WTC11 (cell line): ENCODE measurements around the gene LRIG1.

Experiments
- CDX4 ChIP-seq: fragments of 250-450 bp; sonication (Bioruptor Pico); IDR thresholded peaks from 2 replicates; pipeline ENCODE4 v1.9.0; 2021; ENCODE audit warnings: moderate library complexity, mild to moderate bottlenecking, inconsistent platforms, borderline replicate concordance
- CREB1 ChIP-seq: sonication (generic); formaldehyde crosslinking; IDR thresholded peaks from 2 replicates; pipeline ENCODE4 v1.8.0; 2023; ENCODE audit warnings: mild to moderate bottlenecking, missing genetic modification reagents
- CTCF ChIP-seq: fragments of 200-600 bp; IDR thresholded peaks from 2 replicates; pipeline ENCODE4 v1.8.0; 2022; ENCODE audit warnings: antibody characterized with exemption
- E2F4 ChIP-seq: sonication (generic); formaldehyde crosslinking; IDR thresholded peaks from 2 replicates; pipeline ENCODE4 v1.8.1; 2022; ENCODE audit warnings: low read depth, mild to moderate bottlenecking, moderate library complexity, missing genetic modification reagents, borderline replicate concordance
- GTF2I ChIP-seq: fragments of 250-450 bp; sonication (Bioruptor Pico); conservative IDR thresholded peaks from 2 replicates; pipeline ENCODE4 v1.4.0; 2021; ENCODE audit warnings: mild to moderate bottlenecking
- HMGA2 ChIP-seq: fragments of 250-450 bp; sonication (Bioruptor Pico); IDR thresholded peaks from 2 replicates; pipeline ENCODE4 v1.4.0; 2021; ENCODE audit warnings: mild to moderate bottlenecking, moderate library complexity
- NFYB ChIP-seq: sonication (generic); formaldehyde crosslinking; conservative IDR thresholded peaks from 2 replicates; pipeline ENCODE4 v1.8.0; 2022; ENCODE audit warnings: low read depth, missing genetic modification reagents
- ZNF263 ChIP-seq: sonication (generic); formaldehyde crosslinking; IDR thresholded peaks from 2 replicates; pipeline ENCODE4 v1.8.1; 2022; ENCODE audit warnings: low read depth, mild to moderate bottlenecking, moderate library complexity, missing genetic modification reagents
- TF ChIP-seq, protein P1 (sequence below): sonication (generic); formaldehyde crosslinking; IDR thresholded peaks from 2 replicates; pipeline ENCODE4 v1.8.1; 2023; ENCODE audit warnings: mild to moderate bottlenecking, moderate library complexity, missing genetic modification reagents
- TF ChIP-seq, protein P2 (sequence below): sonication (generic); formaldehyde crosslinking; IDR thresholded peaks from 2 replicates; pipeline ENCODE4 v1.8.1; 2023; ENCODE audit warnings: mild to moderate bottlenecking, missing genetic modification reagents, borderline replicate concordance

GRCh38 chr3:66463054-66463631, 37.7 kb downstream of the LRIG1 start:
- TF ChIP-seq ZNF263 (CRISPR knock-in tag): no peak
- no peak for TF ChIP-seq NFYB (CRISPR knock-in tag)
- TF ChIP-seq, protein P1, sequence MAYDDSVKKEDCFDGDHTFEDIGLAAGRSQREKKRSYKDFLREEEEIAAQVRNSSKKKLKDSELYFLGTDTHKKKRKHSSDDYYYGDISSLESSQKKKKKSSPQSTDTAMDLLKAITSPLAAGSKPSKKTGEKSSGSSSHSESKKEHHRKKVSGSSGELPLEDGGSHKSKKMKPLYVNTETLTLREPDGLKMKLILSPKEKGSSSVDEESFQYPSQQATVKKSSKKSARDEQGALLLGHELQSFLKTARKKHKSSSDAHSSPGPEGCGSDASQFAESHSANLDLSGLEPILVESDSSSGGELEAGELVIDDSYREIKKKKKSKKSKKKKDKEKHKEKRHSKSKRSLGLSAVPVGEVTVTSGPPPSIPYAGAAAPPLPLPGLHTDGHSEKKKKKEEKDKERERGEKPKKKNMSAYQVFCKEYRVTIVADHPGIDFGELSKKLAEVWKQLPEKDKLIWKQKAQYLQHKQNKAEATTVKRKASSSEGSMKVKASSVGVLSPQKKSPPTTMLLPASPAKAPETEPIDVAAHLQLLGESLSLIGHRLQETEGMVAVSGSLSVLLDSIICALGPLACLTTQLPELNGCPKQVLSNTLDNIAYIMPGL (CRISPR knock-in tag): no peak
- TF ChIP-seq, protein P2, sequence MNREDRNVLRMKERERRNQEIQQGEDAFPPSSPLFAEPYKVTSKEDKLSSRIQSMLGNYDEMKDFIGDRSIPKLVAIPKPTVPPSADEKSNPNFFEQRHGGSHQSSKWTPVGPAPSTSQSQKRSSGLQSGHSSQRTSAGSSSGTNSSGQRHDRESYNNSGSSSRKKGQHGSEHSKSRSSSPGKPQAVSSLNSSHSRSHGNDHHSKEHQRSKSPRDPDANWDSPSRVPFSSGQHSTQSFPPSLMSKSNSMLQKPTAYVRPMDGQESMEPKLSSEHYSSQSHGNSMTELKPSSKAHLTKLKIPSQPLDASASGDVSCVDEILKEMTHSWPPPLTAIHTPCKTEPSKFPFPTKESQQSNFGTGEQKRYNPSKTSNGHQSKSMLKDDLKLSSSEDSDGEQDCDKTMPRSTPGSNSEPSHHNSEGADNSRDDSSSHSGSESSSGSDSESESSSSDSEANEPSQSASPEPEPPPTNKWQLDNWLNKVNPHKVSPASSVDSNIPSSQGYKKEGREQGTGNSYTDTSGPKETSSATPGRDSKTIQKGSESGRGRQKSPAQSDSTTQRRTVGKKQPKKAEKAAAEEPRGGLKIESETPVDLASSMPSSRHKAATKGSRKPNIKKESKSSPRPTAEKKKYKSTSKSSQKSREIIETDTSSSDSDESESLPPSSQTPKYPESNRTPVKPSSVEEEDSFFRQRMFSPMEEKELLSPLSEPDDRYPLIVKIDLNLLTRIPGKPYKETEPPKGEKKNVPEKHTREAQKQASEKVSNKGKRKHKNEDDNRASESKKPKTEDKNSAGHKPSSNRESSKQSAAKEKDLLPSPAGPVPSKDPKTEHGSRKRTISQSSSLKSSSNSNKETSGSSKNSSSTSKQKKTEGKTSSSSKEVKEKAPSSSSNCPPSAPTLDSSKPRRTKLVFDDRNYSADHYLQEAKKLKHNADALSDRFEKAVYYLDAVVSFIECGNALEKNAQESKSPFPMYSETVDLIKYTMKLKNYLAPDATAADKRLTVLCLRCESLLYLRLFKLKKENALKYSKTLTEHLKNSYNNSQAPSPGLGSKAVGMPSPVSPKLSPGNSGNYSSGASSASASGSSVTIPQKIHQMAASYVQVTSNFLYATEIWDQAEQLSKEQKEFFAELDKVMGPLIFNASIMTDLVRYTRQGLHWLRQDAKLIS (CRISPR knock-in tag): no peak
- no peak for TF ChIP-seq E2F4
- TF ChIP-seq CREB1 (CRISPR knock-in tag): no peak
- TF ChIP-seq GTF2I (CRISPR knock-in tag): no peak
- no peak for TF ChIP-seq CTCF
- TF ChIP-seq CDX4 (CRISPR knock-in tag): no peak
- no peak for TF ChIP-seq HMGA2 (CRISPR knock-in tag)
